ENCODE data around the gene ARPC5L. TPM values are rescaled to one million over a fixed set of nuclear protein-coding genes. Genes with fewer than 3 reads are reported as not detected.

The ARPC5L gene
- total and polyA plus RNA-seq, 2 experiments from 2014 or later = 24.3 to 88.8 TPM

GRCh38 chr9:124846969-124847368, 15.0 kb upstream of the ARPC5L start:
- H3K27me3 ChIP-seq = no peaks in the 10 kb centered on the region
- H3K36me3 ChIP-seq = no peaks in the 10 kb centered on the region
- no peaks in the 10 kb centered on the region for H3K9me3 ChIP-seq (ENCODE audit: low read depth)
- no peak overlapping the region for H3K4me3 ChIP-seq
- no peak for DNase-seq (ENCODE audit: low read depth in 1 of 2, low spot score in 1 of 2)
- no peaks in the 10 kb centered on the region for H3K4me1 ChIP-seq (ENCODE audit: low read depth)
- TF ChIP-seq CTCF (IDR thresholded peaks at IDR 0.05; ENCODE audit: low read depth, low read length) = no peak
- no peak overlapping the region for H3K27ac ChIP-seq

GRCh38 chr9:124849801-124850200, 12.1 kb upstream of the ARPC5L start:
- H3K4me3 ChIP-seq = no peak overlapping the region
- no peaks in the 10 kb centered on the region for H3K27me3 ChIP-seq
- H3K36me3 ChIP-seq = no peaks in the 10 kb centered on the region
- H3K9me3 ChIP-seq (ENCODE audit: low read depth) = no peaks in the 10 kb centered on the region
- no peak overlapping the region for H3K27ac ChIP-seq
- DNase-seq (ENCODE audit: low read depth in 1 of 2, low spot score in 1 of 2) = peak in 1 of 2 donors; percentile 79
- peaks cover 5% of the 10 kb centered on the region for H3K4me1 ChIP-seq (ENCODE audit: low read depth)
- TF ChIP-seq CTCF (IDR thresholded peaks at IDR 0.05; ENCODE audit: low read depth, low read length) = no peak

- Histone ChIP-seq H3K4me1 (ENCODE audit: low read depth) (peaks cover 5% of the 10 kb centered on the region), H3K9me3 (ENCODE audit: low read depth) (no peaks in the 10 kb centered on the region), H3K4me3 (no peak overlapping the region), H3K36me3 (no peaks in the 10 kb centered on the region), H3K27ac (no peak overlapping the region), H3K27me3 (no peaks in the 10 kb centered on the region)
- TF ChIP-seq CTCF (IDR thresholded peaks at IDR 0.05; ENCODE audit: low read depth, low read length) = no peak
- no peak for DNase-seq (ENCODE audit: low read depth in 1 of 2, low spot score in 1 of 2)
Observed at GRCh38 chr9:124852121-124852828, 9.7 kb upstream of the ARPC5L start.

- Histone ChIP-seq H3K27me3 (no peaks in the 10 kb centered on the region), H3K27ac (no peak within 1 kb of the TSS), H3K36me3 (peaks cover 4% of the 10 kb centered on the region), H3K9me3 (ENCODE audit: low read depth) (no peaks in the 10 kb centered on the region), H3K4me3 (peak within 1 kb of the TSS; percentile 29), H3K4me1 (ENCODE audit: low read depth) (peaks cover 5% of the 10 kb centered on the region)
- peak; percentile 83 for TF ChIP-seq CTCF (IDR thresholded peaks at IDR 0.05; ENCODE audit: low read depth, low read length)
- peak; percentile 75 to 80 for DNase-seq (ENCODE audit: low read depth in 1 of 2, low spot score in 1 of 2)
Observed at GRCh38 chr9:124852829-124853531, 8.9 kb upstream of the ARPC5L start, which contains the start of gene WDR38. WDR38 (plus strand) TSS chr9:124853460; CDS start chr9:124853532, 72 bp downstream.

- no peak for DNase-seq (ENCODE audit: low read depth in 1 of 2, low spot score in 1 of 2)
- no peak for TF ChIP-seq CTCF (IDR thresholded peaks at IDR 0.05; ENCODE audit: low read depth, low read length)
- H3K4me3 ChIP-seq = peak overlapping the region; percentile 29
- peaks cover 11% of the 10 kb centered on the region for H3K36me3 ChIP-seq
- no peaks in the 10 kb centered on the region for H3K9me3 ChIP-seq (ENCODE audit: low read depth)
- H3K27ac ChIP-seq = no peak overlapping the region
- H3K4me1 ChIP-seq (ENCODE audit: low read depth) = peaks cover 5% of the 10 kb centered on the region
- no peaks in the 10 kb centered on the region for H3K27me3 ChIP-seq
Observed at GRCh38 chr9:124853605-124854143, 8.3 kb upstream of the ARPC5L start.

Measured in cardiac muscle cell (in vitro differentiated cells and primary cell).